Fibroblast of the conjunctiva (primary cell): ENCODE data around the gene EPN2.

Source experiments
- DNase-seq: peaks from one replicate; pipeline ENCODE4 v3.0.0-alpha.2; 2010; ENCODE audit warnings: low read depth

The EPN2 gene

DNA sequence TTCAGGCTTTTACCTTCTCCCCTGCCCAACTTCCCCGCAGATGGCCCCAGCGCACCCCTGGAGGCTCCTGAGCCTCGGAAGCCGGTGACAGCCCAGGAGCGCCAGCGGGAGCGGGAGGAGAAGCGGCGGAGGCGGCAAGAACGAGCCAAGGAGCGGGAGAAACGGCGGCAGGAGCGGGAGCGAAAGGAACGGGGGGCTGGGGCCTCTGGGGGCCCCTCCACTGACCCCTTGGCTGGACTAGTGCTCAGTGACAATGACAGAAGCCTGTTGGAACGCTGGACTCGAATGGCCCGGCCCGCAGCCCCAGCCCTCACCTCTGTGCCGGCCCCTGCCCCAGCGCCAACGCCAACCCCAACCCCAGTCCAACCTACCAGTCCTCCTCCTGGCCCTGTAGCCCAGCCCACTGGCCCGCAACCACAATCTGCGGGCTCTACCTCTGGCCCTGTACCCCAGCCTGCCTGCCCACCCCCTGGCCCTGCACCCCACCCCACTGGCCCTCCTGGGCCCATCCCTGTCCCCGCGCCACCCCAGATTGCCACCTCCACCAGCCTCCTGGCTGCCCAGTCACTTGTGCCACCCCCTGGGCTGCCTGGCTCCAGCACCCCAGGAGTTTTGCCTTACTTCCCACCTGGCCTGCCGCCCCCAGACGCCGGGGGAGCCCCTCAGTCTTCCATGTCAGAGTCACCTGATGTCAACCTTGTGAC lies 144.7 kb downstream of the EPN2 start:
- no peak for DNase-seq

DNA sequence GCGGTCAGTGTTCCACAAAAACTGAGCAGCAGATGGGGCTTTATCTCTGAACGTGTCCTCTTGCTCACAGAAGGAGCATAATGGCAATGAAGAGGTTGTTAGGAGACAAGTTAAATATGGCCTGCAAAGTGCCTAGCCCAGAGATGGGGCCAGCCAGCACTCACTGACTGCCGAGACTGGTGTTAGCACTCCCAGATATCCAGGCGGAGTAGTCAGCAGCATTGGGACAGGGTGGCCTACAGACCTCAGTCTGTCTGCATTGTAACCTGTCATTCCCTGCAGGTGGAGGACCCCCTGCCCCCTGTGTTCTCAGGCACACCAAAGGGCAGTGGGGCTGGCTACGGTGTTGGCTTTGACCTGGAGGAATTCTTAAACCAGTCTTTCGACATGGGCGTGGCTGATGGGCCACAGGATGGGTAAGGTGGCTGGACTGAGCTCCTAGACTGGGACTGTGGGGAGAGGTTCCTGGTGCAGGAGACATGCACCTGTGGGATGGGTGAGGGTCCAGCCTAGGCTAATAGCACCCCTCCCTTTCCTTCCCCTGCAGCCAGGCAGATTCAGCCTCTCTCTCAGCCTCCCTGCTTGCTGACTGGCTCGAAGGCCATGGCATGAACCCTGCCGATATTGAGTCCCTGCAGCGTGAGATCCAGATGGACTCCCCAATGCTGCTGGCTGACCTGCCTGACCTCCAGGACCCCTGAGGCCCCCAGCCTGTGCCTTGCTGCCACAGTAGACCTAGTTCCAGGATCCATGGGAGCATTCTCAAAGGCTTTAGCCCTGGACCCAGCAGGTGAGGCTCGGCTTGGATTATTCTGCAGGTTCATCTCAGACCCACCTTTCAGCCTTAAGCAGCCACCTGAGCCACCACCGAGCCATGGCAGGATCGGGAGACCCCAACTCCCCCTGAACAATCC lies 145.6 kb downstream of the EPN2 start:
- no peak for DNase-seq

DNA sequence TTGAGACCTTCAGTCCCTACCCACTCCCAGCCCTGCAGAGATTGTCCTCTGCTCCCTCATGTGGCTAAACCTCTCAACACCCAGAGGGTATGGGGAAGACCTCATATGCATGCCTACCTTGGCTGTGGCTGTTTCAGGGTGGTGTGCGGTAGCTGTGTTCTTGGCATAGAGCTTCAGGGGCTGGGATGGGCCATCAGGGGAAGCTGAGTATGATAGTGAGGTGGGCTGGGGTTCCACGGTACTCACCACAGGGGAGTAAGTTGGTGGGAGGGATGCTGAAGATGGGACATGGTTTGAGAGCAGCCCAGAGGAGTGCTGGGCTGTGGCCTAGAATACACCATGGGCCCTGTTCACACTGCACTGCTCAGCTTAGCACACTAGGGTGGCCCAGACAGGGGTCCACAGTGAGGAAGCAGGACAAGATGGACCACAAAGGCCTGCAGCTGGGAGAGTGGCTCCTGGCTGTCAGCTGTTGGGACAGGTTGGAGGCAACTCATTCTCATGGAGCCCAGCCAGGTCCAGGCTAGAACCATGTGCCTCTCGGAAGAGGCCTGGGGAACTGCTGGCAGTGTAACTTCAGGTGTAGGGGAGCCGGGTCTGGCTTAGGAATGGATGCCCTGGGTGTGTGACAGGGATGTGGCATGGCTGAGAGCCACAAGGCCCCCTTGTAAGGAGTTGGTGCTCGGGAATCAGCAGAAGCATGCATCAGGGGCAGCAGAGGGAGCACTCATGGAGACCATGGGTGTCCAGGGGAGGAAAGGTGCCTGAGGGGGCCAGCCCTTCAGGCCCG lies 146.7 kb downstream of the EPN2 start:
- no peak for DNase-seq

DNA sequence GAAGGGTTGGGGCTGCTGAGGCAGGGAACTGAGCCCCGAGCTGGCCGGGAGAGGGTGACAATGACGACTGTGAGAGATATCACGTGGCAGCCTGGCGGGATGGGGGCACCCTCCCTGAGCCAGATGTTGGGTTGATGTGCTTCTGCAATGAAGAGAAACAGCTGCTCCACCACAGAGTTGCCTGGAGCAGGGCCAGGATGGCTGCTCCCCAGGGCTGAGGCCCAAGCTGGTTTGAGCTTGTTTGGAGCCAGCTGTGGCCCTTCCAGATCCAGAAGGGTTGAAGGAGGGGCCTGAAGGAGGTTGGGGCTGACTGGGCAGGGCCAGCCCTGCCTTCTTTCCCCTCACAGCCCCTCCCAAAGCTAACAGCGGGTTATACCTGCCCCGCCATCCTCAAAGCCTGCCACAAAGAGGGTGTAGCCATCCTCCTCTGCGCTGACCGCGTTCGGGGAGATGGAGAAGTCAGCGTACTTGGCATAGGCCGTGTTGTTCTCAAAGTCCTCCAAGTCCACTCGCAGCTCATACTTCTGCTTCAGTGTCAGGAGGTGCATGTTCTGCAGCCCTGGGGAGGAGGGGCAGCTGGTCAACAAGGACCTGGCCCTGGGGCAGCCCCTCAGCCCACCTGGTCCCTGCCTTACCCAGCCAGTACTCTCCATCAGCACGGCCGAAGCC lies 147.7 kb downstream of the EPN2 start:
- peak; percentile 98 for DNase-seq

- no peak for DNase-seq
Observed at GRCh38 chr17:19385521-19385983, 148.4 kb downstream of the EPN2 start.
